ENCODE results near the gene TPI1. TPM values are rescaled to one million over a fixed set of nuclear protein-coding genes. Genes with fewer than 3 reads are reported as not detected.

TPI1 gene
- total RNA-seq, 1 experiment from 2014 or later: 1,177 TPM

GRCh38 chr12:6854036-6854435 lies 13.3 kb upstream of the TPI1 start:
- Histone ChIP-seq H2BK5ac (ENCODE audit: insufficient read length, low read length) (no peak overlapping the region), H3K23me2 (ENCODE audit: insufficient read length, low read depth, low read length, poor library complexity, severe bottlenecking) (peaks cover 16% of the 10 kb centered on the region), H3K4me1 (ENCODE audit: insufficient read depth, low read length) (no peaks in the 10 kb centered on the region; the same call in 1 of the 2 replicates), H3K14ac (ENCODE audit: insufficient read depth, low read length) (no peak overlapping the region; the same call in 1 of the 2 replicates), H4K5ac (ENCODE audit: insufficient read length, low read depth, low read length) (no peak overlapping the region), H3K4me2 (ENCODE audit: insufficient read depth, insufficient read length, low read length) (no peak overlapping the region), H3K23ac (ENCODE audit: insufficient read length, low read depth, low read length) (no peak overlapping the region), H2AK5ac (ENCODE audit: insufficient read length, low read length) (no peak overlapping the region), H3K27me3 (ENCODE audit: insufficient read depth, low read length) (no peaks in the 10 kb centered on the region), H4K91ac (ENCODE audit: insufficient read length, low read depth, low read length) (no peak overlapping the region), H3K18ac (ENCODE audit: insufficient read length, low read depth, low read length) (no peak overlapping the region), H3K4ac (ENCODE audit: low read depth, low read length) (no peak overlapping the region), H2AFZ (ENCODE audit: low read length) (no peak overlapping the region), H3K27ac (ENCODE audit: insufficient read length, low read depth, low read length) (no peak overlapping the region), H3K79me2 (ENCODE audit: insufficient read depth, low read length) (peaks cover 5% of the 10 kb centered on the region; the same call in 1 of the 2 replicates), H3K56ac (ENCODE audit: insufficient read length, low read depth, low read length) (no peak overlapping the region), H4K8ac (replicated peaks; ENCODE audit: insufficient read length, low read depth, low read length) (no peak overlapping the region), H3K9ac (ENCODE audit: extremely low read depth, insufficient read length, low read length) (no peak overlapping the region), H2BK20ac (ENCODE audit: low read depth, low read length, poor library complexity, severe bottlenecking) (no peak overlapping the region), H2BK15ac (ENCODE audit: low read depth, low read length) (no peak overlapping the region), H3K79me1 (ENCODE audit: insufficient read depth, low read depth, low read length, poor library complexity, severe bottlenecking) (no peaks in the 10 kb centered on the region), H4K20me1 (ENCODE audit: control insufficient read depth, insufficient read depth, insufficient read length) (peaks cover 2% of the 10 kb centered on the region), H3T11ph (ENCODE audit: low read length) (no peak overlapping the region), H3K9me3 (ENCODE audit: control insufficient read depth, low read depth, low read length) (no peaks in the 10 kb centered on the region), H2BK12ac (ENCODE audit: insufficient read length, low read depth, low read length) (no peak overlapping the region), H2BK120ac (ENCODE audit: low read depth, low read length, poor library complexity, severe bottlenecking) (no peak overlapping the region)
- Mint-ChIP-seq H3K4me3 (peak overlapping the region in 1 of 2 experiments; percentile 94; a peak in 4 of 5 replicates), H3K9me3 (no peaks in the 10 kb centered on the region; a peak in 1 of 5 replicates), H3K27me3 (ENCODE audit: low read depth) (no peaks in the 10 kb centered on the region), H3K36me3 (ENCODE audit: insufficient read depth in 1 of 3, low read depth in 3 of 3) (peaks cover 26 to 60% (median 57%) of the 10 kb centered on the region in 3 experiments; a peak in 6 of 7 replicates), H3K27ac (peak overlapping the region; percentile 59 to 84 (median 71); a peak in 5 of 7 replicates), H3K4me1 (peaks cover 24 to 26% of the 10 kb centered on the region in 2 experiments)
- WGBS (ENCODE audit: extremely low coverage, insufficient read length, low lambda C conversion rate): no CpG with 5 or more reads among the region's 6 CpGs
- TF ChIP-seq, protein P1, sequence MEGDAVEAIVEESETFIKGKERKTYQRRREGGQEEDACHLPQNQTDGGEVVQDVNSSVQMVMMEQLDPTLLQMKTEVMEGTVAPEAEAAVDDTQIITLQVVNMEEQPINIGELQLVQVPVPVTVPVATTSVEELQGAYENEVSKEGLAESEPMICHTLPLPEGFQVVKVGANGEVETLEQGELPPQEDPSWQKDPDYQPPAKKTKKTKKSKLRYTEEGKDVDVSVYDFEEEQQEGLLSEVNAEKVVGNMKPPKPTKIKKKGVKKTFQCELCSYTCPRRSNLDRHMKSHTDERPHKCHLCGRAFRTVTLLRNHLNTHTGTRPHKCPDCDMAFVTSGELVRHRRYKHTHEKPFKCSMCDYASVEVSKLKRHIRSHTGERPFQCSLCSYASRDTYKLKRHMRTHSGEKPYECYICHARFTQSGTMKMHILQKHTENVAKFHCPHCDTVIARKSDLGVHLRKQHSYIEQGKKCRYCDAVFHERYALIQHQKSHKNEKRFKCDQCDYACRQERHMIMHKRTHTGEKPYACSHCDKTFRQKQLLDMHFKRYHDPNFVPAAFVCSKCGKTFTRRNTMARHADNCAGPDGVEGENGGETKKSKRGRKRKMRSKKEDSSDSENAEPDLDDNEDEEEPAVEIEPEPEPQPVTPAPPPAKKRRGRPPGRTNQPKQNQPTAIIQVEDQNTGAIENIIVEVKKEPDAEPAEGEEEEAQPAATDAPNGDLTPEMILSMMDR (conservative IDR thresholded peaks at IDR 0.05): no peak
- no peak for DNase-seq
